NCI-H2081 treated with DMSO at 0.1 percent for 48 hours (cell line): ENCODE data around the gene WDPCP.
"Not testable (repeated sequence)": the region's sequence is repeated elsewhere in the genome, so short reads cannot be mapped to it uniquely, and the experiment has no call there.

Experiments used
- DNase-seq: peaks from one replicate; lab custom pipeline; 2025; lab: John Stamatoyannopoulos, UW

The WDPCP gene

GRCh38 chr2:63101954-63102353 is 486.3 kb downstream of the WDPCP start:
- no peak for DNase-seq

- no peak for DNase-seq
Observed at GRCh38 chr2:63099032-63099431, 489.2 kb downstream of the WDPCP start.

GRCh38 chr2:63096491-63096890 is 491.8 kb downstream of the WDPCP start:
- DNase-seq, result no peak

GRCh38 chr2:63093502-63093901 is 494.8 kb downstream of the WDPCP start:
- DNase-seq, result no peak

GRCh38 chr2:63092857-63093256 is 495.4 kb downstream of the WDPCP start:
- DNase-seq, result no peak

- DNase-seq, result no peak
Observed at GRCh38 chr2:63092401-63092800, 495.9 kb downstream of the WDPCP start.

GRCh38 chr2:63086687-63087086 is 501.6 kb downstream of the WDPCP start:
- DNase-seq, result no peak

GRCh38 chr2:63081404-63081803 is 506.9 kb downstream of the WDPCP start:
- DNase-seq, result no peak

- DNase-seq, result no peak
Observed at GRCh38 chr2:63078852-63079606, 509.2 kb downstream of the WDPCP start.

GRCh38 chr2:63074399-63074798 is 513.9 kb downstream of the WDPCP start:
- not testable (repeated sequence) for DNase-seq

- DNase-seq, result no peak
Observed at GRCh38 chr2:63073994-63074393, 514.3 kb downstream of the WDPCP start.

- no peak for DNase-seq
Observed at GRCh38 chr2:63071664-63072063, 516.6 kb downstream of the WDPCP start.
